CD4-positive, alpha-beta T cell treated with Interleukin-15 for 4 hours (primary cell): ENCODE results near the gene SEC22C.
"Not testable (repeated sequence)": the region's sequence is repeated elsewhere in the genome, so short reads cannot be mapped to it uniquely, and the experiment has no call there.

ENCODE experiments used
- DNase-seq: peaks from one replicate; pipeline ENCODE4 v3.0.0-alpha.2; 2020; ENCODE audit warnings: low spot score

SEC22C gene

DNA sequence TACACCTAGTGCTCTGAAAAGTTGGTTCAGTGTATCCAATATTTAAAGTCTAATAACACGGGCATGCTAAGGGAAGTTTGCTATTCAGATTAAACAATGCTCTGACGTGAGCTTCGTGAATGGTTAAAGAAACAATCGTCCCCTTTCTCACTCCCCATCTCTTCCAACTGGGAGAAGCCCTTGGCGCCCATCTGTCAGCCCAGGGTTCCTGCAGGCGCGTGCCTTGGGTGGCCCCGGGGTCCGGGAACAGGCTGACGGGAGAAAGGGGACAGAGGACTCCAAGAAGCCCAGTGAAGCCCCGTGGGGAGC is 413 bp downstream of the SEC22C start:
- DNase-seq, result peak; percentile 22

- DNase-seq, result not testable (repeated sequence)
Measured at GRCh38 chr3:42579346-42579745, 2.4 kb downstream of the SEC22C start.

- DNase-seq, result no peak
Measured at GRCh38 chr3:42578054-42578453, 3.7 kb downstream of the SEC22C start.

GRCh38 chr3:42575137-42575741 is 6.5 kb downstream of the SEC22C start:
- DNase-seq, result no peak

- peak; percentile 42 for DNase-seq
Measured at GRCh38 chr3:42572278-42572677, 9.5 kb downstream of the SEC22C start.

DNA sequence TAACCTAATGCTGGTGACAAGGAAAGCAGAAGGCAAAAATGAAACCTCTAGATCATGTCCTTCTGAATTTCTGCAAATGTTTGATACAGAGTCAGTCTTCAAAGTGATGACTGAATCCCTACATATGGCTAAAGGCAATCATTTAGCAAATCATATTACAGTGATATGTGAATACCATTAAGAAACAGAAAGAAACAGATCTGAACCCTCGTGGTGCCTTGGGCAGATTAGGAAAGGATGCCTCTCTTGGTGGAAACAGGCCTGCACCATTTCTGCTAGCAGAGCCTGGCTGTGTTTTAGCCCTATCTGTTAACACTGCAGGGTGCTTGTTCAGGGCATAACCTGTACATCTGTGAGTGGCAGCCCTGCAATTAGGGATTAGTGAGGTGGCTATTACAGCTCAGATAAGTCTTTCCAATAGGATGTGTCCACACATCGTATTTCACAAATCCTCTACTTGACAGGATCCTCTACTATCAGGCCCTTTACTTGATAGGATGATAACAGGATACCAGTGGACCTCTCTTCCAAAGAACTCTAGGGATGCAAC is 12.1 kb downstream of the SEC22C start:
- DNase-seq, result no peak

DNA sequence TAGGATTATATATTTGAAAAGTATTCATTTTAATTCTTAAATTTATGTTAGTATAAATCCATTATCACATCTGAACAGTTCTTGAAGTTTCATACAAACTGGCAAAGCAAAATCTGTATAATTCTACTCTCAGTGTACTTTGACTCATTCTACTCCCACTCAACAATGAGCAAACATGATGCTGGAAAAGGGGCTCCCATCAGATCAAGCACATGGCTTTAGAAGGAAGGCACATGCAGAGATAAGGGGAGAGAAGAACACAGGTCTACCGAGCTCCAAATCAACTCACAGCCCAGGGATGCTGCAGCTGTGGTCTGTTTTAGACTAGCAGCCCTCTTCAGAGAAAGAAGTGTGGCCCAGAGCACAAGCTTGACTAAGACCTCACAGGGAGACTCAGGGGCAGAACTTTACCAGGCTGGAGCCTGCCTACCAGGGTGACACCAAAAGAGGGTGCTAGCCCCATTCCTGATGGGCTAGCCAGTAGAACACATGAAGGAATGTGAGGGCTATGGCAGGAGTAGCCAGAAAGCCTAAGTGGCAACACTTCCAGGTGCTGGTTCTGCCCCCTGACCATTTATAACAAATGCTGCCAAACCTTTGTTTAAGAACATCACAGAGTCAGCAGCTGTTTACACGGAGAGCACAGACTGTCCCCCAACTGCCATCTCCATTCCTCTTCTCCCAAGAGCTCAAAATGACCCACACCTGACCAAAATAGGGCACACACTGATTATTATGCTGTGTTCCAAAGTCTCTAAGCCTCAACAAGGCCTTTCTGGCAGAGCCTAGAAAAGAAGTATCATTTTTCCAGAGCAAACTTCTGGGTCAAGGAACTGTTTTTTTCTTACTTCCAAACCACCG is 19.5 kb downstream of the SEC22C start:
- DNase-seq, result no peak

DNA sequence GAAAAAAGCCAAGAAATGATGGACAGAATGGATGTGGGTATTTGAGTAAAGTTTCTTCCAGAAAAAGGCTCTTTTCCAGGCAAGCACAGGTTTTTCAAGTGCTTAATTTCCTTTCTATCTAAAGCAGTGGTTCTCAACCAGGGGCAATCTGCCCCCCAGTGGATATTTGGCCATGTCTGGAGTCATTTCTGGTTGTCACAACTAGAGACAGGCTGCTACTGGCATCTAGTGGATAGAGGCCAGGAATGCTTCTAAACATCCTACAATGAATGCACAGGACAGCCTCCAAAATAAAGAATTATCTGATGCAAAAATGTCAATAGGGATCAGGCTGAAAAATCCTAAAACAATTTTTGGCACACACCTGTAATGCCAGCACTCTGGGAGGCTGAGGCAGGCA is 23.9 kb downstream of the SEC22C start:
- DNase-seq, result peak; percentile 45

GRCh38 chr3:42556817-42557216 is 24.9 kb downstream of the SEC22C start:
- DNase-seq, result not testable (repeated sequence)

GRCh38 chr3:42556089-42556632 is 25.6 kb downstream of the SEC22C start:
- peak; percentile 71 for DNase-seq

DNA sequence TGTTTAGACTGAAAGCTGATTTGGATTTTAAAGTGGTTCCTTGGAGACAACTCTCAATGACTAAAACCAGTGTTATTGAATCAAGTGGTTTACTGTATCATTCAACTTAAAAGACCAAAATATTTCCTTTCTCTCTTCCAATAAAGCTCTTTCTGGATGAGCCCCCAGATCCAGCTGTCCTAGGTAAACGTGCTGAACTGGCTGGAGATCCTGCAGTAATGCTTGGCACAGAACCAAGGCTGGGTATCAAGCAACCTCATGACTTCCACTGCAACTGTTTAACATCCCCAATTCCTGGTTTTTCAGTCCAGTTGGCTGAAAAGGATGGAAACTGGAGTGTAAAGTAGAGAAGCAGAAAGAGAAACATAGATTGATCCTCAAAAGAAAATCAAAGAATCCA is 28.9 kb downstream of the SEC22C start:
- no peak for DNase-seq

- no peak for DNase-seq
Measured at GRCh38 chr3:42550250-42550649, 31.5 kb downstream of the SEC22C start.

DNA sequence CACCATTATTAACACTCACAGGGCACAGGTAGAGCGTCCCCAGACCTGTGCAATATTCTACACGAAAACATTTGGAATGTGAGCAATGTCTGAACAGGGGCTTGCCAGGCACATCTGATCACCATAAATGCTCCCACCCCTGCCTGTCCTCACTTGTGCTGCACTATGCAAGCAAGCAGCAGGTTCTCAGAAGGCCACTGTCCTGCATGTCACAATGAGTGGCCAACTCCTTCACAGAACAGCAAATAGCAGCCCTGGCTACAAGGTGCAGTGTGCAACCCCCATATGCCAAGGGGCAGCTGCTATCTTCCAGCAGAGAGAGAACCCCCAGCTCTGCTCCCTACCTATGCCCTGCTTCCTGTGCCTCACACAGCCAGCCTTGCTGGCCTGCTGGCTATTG is 32.6 kb downstream of the SEC22C start:
- DNase-seq, result no peak

GRCh38 chr3:42547401-42547945 is 34.3 kb downstream of the SEC22C start:
- DNase-seq, result peak; percentile 66

DNA sequence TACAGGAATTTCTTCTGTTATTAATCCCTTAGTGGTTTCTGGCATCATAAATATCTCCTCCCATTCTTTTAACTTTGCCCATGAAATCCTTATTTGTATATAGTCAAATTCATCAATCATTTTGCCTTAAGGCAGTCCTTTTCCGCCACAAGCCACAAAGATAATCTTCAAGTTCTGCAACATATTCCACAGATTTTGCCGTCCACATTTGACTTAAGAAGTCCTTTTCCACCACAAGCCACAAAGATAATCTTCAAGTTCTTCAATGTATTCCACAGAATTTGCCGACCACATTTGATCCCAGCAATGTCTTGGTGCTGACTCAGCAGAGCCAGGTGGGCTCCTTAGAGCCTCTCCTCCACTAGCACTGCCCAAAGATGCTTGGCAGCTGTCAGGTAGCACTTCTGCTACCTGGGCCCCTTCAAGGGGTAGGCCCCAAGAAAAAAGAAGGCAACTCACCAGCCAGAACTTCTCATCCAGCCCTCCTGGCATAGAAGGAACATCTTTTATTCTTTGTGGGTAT is 35.0 kb downstream of the SEC22C start:
- DNase-seq, result no peak

GRCh38 chr3:42545284-42545900 is 36.4 kb downstream of the SEC22C start:
- DNase-seq, result no peak

DNA sequence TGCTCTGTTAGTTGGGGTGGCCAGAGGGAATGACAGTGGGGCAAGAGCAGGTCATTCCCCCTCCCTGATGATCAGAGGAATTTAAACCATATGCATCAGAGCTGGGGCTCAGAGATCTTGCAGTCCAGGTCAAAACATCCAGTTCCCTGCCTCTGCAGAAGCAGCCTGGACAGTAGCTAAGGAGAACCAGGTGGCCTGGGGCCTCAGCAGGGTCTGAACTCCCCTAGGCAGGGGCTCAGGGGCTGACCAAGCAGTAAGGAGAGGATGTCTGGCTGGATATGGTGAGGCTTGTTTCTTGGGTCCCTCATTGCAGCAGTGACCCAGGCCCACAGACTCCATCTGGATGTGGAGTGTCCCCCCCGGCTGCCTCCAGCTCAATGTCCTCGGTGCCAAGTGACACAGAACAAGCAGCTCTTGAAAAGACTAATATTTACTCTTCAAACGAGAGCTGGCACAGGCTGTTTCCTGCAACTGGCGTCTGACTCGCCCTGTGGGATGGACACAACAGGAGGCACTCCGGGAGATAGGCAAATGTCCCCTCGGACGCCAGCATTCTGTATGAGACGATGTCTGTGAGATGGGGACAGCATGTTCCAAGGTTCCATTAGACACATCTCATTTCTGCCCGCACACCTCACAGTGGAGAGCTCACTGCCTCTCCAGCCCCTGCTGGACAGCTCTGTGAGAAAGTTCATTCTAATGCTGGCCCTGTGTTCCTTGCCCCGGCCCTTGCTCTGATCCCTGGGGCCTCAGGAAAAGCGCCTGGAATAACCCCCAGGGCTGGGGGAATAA is 37.1 kb downstream of the SEC22C start:
- DNase-seq, result no peak

- no peak for DNase-seq
Measured at GRCh38 chr3:42541079-42541478, 40.7 kb downstream of the SEC22C start.

DNA sequence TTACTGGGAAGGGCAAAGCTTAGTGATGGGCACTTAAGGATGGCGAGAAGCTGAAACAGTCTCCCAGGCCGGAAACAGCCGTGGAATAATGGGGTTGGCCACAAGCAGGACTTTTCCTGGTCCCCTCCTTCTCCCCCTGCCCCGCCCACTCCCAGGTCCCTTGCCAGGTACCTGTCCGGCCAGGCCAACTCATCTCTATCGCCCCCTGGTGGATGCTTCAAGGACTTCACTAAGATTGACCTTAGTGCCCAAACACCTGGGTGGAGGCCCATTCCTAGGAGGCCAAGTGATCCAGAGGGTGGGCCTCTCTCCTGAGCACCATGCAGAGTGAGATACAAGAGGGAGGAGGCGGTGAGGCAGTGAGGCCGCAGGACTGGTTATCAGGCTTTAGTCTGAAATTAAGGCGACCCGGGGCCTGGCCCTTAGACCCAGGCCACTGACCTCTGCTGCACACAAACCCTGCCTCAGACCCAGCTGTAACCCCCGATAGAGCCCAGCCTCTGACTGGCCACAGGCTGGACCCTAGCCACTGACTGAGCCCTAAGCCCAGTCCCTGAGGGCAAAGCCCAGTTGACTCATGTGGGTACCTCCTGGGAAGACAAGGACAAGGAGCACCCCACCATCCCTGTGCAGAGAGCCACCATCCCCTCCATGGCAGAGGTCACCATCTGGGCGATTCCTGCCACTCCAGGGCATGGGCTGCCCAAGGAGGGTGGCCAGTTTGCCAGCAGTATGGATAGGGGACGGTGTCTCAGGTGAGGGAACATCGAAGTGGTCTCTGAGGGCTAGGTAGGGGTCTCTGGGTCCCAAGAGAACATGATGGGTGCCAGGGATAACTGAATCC is 41.7 kb downstream of the SEC22C start:
- DNase-seq, result peak; percentile 70

DNA sequence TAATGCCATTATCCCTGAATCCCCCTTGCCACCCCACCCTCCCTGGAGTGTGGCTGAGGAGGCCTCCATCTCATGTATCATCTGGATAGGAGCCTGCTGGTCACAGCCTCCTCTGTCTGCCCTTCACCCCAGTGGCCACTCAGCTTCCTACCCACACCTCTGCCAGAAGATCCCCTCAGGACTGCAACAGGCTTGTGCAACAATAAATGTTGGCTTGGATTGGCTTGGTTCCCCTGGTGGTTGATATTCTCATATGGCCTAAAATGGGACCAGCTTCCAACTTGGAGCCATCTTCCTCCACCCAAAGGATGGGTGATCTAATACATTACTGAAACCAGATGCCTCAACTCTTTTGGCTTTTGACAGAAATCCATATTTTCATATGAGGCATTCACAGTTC is 44.4 kb downstream of the SEC22C start:
- no peak for DNase-seq
